ENCODE data around the gene TPCN2.

Gene TPCN2

DNA sequence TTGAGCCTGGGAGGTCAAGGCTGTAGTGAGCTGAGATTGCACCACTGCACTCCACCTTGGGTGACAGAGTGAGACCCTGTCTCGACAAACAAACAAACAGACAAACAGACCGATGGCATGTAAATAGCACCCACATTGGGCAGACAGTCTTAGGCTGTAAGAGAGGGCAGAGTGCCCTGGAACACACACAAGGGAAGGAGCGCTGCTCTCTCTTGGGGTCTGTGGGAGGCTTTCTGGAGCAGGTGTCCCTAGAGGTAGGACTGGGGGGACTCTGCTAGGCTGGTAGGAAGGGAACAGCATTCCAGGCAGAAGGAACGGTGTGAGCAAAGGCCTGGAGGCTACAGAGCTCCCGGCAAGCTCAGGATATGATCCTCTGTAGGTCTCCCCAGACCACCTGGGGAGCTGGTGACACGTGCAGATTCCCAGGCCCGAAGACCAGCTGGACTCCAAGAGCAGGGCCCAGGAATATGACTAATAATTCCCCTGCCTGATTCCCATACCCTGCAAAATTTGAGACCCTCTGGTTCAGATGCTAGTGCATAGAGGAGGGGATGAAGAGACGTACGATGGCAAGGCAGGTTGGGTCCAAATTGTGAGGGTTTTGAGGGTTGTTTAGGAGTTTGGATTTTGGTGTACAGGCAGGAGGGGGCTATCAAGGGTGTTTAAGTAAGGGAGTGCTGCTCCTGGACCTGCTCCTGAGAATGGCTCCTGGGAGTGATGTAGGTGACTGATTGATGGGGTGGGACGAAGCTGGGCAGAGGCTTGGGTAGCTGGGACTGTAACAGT is 118.6 kb downstream of the TPCN2 start:
- no peak for DNase-seq (ENCODE audit: low spot score)

- no peak for DNase-seq (ENCODE audit: low spot score)
Observed at GRCh38 chr11:69167916-69168691, 119.4 kb downstream of the TPCN2 start.

GRCh38 chr11:69169479-69169878 is 120.7 kb downstream of the TPCN2 start:
- no peak for DNase-seq (ENCODE audit: low spot score)

GRCh38 chr11:69170704-69171103 is 122.0 kb downstream of the TPCN2 start:
- DNase-seq (ENCODE audit: low spot score): no peak

- no peak for DNase-seq (ENCODE audit: low spot score)
Observed at GRCh38 chr11:69171476-69172240, 122.9 kb downstream of the TPCN2 start.

- no peak for DNase-seq (ENCODE audit: low spot score)
Observed at GRCh38 chr11:69172674-69173073, 123.9 kb downstream of the TPCN2 start.

GRCh38 chr11:69173331-69173730 is 124.6 kb downstream of the TPCN2 start:
- no peak for DNase-seq (ENCODE audit: low spot score)

- DNase-seq (ENCODE audit: low spot score): no peak
Observed at GRCh38 chr11:69173925-69174581, 125.3 kb downstream of the TPCN2 start.

DNA sequence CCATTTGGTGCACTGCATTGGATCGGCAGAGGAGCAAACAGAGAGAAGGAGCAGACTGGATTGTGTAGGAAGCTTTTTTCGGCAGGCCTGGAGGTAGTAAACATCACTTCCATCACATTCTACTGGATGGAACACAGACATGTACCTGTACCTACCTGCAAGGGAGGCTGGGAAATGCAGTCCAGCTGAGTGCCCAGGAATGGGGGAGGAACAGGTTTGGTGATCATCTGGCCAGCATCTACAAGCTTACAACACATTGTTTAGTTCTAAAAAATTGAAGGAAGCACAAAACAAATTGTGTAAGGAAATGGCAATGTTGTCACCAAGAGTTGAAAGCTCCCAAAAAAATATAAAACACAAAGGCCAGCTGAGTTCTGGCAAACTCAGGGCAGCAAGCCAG is 126.1 kb downstream of the TPCN2 start:
- DNase-seq (ENCODE audit: low spot score): no peak

GRCh38 chr11:69178819-69179482 is 130.2 kb downstream of the TPCN2 start:
- no peak for DNase-seq (ENCODE audit: low spot score)

DNA sequence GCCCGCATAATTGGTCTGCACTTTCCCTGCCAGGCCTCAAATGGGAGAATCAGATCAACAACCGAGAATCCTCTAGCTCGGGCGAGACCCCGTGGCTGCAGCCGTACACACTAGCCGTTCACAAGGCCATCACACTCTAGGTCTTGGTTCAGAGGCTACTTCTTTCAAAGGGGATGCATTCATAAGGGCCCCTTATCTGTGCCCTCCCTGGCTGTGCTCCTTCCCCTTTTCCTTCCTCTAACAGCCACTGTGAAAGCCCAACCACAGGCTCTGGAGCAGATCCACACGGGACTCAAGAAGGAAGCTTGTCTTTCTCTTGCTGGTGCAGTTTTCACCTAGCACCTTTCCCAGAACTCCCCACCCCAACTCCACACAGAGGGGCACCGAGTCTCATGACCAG is 131.5 kb downstream of the TPCN2 start:
- DNase-seq (ENCODE audit: low spot score): no peak

- DNase-seq (ENCODE audit: low spot score): no peak
Observed at GRCh38 chr11:69180726-69181125, 132.0 kb downstream of the TPCN2 start.

- no peak for DNase-seq (ENCODE audit: low spot score)
Observed at GRCh38 chr11:69183613-69184012, 134.9 kb downstream of the TPCN2 start.
